Thyroid gland (tissue), 4 donors: ENCODE data around the gene CCT7.

Experiments used
- POLR2A ChIP-seq, 2 donors: fragments of 450-650 bp; IDR thresholded peaks; one replicate each; pipeline ENCODE4 v1.6.1; 2017; ENCODE audit warnings: antibody characterized with exemption in 2 of 2, mild to moderate bottlenecking in 2 of 2, moderate library complexity in 1 of 2
- TF ChIP-seq, protein P1 (sequence below), 6 experiments: fragments of 200-600 bp in 3 of 6; fragments of 450-650 bp in 3 of 6; sonication (generic) in 3 of 6; IDR thresholded peaks; one replicate each; pipeline ENCODE4 v1.5.1; 2016 to 2019; ENCODE audit warnings: antibody characterized with exemption in 6 of 6, mild to moderate bottlenecking in 2 of 6, inconsistent platforms in 1 of 6, moderate library complexity in 1 of 6

- TF ChIP-seq, protein P1, sequence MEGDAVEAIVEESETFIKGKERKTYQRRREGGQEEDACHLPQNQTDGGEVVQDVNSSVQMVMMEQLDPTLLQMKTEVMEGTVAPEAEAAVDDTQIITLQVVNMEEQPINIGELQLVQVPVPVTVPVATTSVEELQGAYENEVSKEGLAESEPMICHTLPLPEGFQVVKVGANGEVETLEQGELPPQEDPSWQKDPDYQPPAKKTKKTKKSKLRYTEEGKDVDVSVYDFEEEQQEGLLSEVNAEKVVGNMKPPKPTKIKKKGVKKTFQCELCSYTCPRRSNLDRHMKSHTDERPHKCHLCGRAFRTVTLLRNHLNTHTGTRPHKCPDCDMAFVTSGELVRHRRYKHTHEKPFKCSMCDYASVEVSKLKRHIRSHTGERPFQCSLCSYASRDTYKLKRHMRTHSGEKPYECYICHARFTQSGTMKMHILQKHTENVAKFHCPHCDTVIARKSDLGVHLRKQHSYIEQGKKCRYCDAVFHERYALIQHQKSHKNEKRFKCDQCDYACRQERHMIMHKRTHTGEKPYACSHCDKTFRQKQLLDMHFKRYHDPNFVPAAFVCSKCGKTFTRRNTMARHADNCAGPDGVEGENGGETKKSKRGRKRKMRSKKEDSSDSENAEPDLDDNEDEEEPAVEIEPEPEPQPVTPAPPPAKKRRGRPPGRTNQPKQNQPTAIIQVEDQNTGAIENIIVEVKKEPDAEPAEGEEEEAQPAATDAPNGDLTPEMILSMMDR (IDR thresholded peaks at IDR 0.05), result no peak
- TF ChIP-seq POLR2A (IDR thresholded peaks at IDR 0.05), result no peak
Measured at GRCh38 chr2:73218298-73218697, 15.8 kb upstream of the CCT7 start.
